HCT116 (cell line): ENCODE measurements around the gene GRIA4. TPM values are rescaled to one million over a fixed set of nuclear protein-coding genes. Genes with fewer than 3 reads are reported as not detected.

Source experiments
- ATAC-seq: fragments of 200-7000 bp; cut with Tn5 transposase; 2 replicates; pipeline ENCODE4 v1.9.1; 2020; ENCODE audit warnings: mild to moderate bottlenecking, moderate library complexity
- BruUV-seq: library from RNA; stranded (reverse); fragments of 400-500 nt; replicated peaks from 2 replicates; lab custom pipeline; 2021; lab: Mats Ljungman, UMichigan
- CTCF ChIA-PET: fragments of 300-600 bp; sonication (Branson Sonifier 250); formaldehyde crosslinking; loops from one replicate; lab custom pipeline; 2021; ENCODE audit warnings: antibody characterized with exemption; lab: Charles Lee
- POLR2A ChIA-PET: fragments of 300-600, 350-600 bp; sonication (Branson Sonifier 250); formaldehyde crosslinking; loops from one replicate; lab custom pipeline; 2021; ENCODE audit warnings: antibody characterized with exemption; lab: Charles Lee
- RAD21 ChIA-PET, 2 experiments: fragments of 300-600 bp; sonication (Branson Sonifier 250); formaldehyde crosslinking; loops; one replicate each; lab custom pipeline; 2023; ENCODE audit warnings: low total read pairs in 2 of 2; ENCODE audit not compliant: uncharacterized antibody in 2 of 2, unreplicated experiment in 2 of 2, low non-redundant PET in 1 of 2; lab: Charles Lee
- DNase-seq: peaks from one replicate; pipeline ENCODE4 v3.0.0-alpha.2; 2010; ENCODE audit warnings: low read depth, low spot score
- H2AFZ ChIP-seq: fragments of 200-600 bp; shearing (Covaris generic), sonication (generic); 2 replicates; pipeline ENCODE4 v1.6.1; 2017; ENCODE audit warnings: low read depth, mixed run types, mixed read lengths, antibody characterized with exemption, low read length; ENCODE audit not compliant: poor library complexity, severe bottlenecking
- H3K27ac ChIP-seq: 2 replicates; pipeline ENCODE4 v1.5.1; 2012; ENCODE audit warnings: low read depth, low read length
- H3K27me3 ChIP-seq: fragments of 200-600 bp; sonication (generic); 2 replicates; pipeline ENCODE4 v1.6.1; 2016; ENCODE audit warnings: mixed run types, low read length, mixed read lengths; ENCODE audit not compliant: insufficient read depth
- H3K36me3 ChIP-seq, 2 experiments: fragments of 200-500 bp in 1 of 2; fragments of 200-600 bp in 1 of 2; sonication (Bioruptor generic) in 1 of 2; sonication (generic) in 1 of 2; 2 replicates each; pipeline versions ENCODE4 v1.5.1 to v1.6.1; 2014 to 2016; ENCODE audit warnings: low read length in 2 of 2, inconsistent platforms in 1 of 2, mixed read lengths in 1 of 2, mixed run types in 1 of 2; ENCODE audit not compliant: insufficient read depth in 2 of 2, control insufficient read depth in 1 of 2
- H3K4me1 ChIP-seq, 2 experiments: fragments of 200-600 bp in 1 of 2; sonication (generic) in 1 of 2; 2 replicates each; pipeline versions ENCODE4 v1.5.1 to v1.6.1; 2012 to 2017; ENCODE audit warnings: low read length in 2 of 2, inconsistent platforms in 1 of 2, mild to moderate bottlenecking in 1 of 2, mixed read lengths in 1 of 2, mixed run types in 1 of 2, moderate library complexity in 1 of 2; ENCODE audit not compliant: insufficient read depth in 2 of 2, control insufficient read depth in 1 of 2
- H3K4me2 ChIP-seq: fragments of 200-600 bp; sonication (generic); 2 replicates; pipeline ENCODE4 v1.6.1; 2017; ENCODE audit warnings: mixed run types, low read length, mixed read lengths
- H3K4me3 ChIP-seq, 2 experiments: fragments of 200-600 bp in 1 of 2; sonication (generic) in 1 of 2; replicated peaks in 1 of 2; 2 replicates each; pipeline ENCODE4 v1.5.1; 2011 to 2016; ENCODE audit warnings: low read length in 2 of 2, control low read depth in 1 of 2, low read depth in 1 of 2, mild to moderate bottlenecking in 1 of 2, mixed read lengths in 1 of 2, mixed run types in 1 of 2
- H3K79me2 ChIP-seq: fragments of 200-600 bp; sonication (generic); 2 replicates; pipeline ENCODE4 v1.6.1; 2017; ENCODE audit warnings: mild to moderate bottlenecking, mixed run types, low read length, moderate library complexity, mixed read lengths; ENCODE audit not compliant: insufficient read depth
- H3K9ac ChIP-seq: fragments of 200-600 bp; sonication (generic); 2 replicates; pipeline ENCODE4 v1.6.1; 2016; ENCODE audit warnings: low read length, mixed read lengths
- H3K9me2 ChIP-seq: fragments of 200-600 bp; sonication (generic), shearing (Covaris generic); 2 replicates; pipeline ENCODE4 v1.6.1; 2017; ENCODE audit warnings: mixed run types, mild to moderate bottlenecking, moderate library complexity; ENCODE audit not compliant: insufficient read depth
- H3K9me3 ChIP-seq, 2 experiments: fragments of 200-500 bp in 1 of 2; fragments of 200-600 bp in 1 of 2; sonication (Bioruptor generic) in 1 of 2; sonication (generic) in 1 of 2; 2 replicates each; pipeline ENCODE4 v1.6.1; 2014 to 2017; ENCODE audit warnings: low read length in 2 of 2, mixed read lengths in 2 of 2, inconsistent platforms in 1 of 2, low read depth in 1 of 2, mild to moderate bottlenecking in 1 of 2, mixed run types in 1 of 2, moderate library complexity in 1 of 2; ENCODE audit not compliant: control insufficient read depth in 1 of 2, insufficient read depth in 1 of 2
- H4K20me1 ChIP-seq: fragments of 200-600 bp; sonication (generic), shearing (Covaris generic); 2 replicates; pipeline ENCODE4 v1.6.1; 2017; ENCODE audit warnings: mixed run types, mild to moderate bottlenecking, moderate library complexity; ENCODE audit not compliant: insufficient read depth
- CBX3 ChIP-seq: IDR thresholded peaks from 2 replicates; pipeline ENCODE4 v1.6.1; 2012; ENCODE audit warnings: low read depth
- CEBPB ChIP-seq: IDR thresholded peaks from 2 replicates; pipeline ENCODE4 v1.6.1; 2012; ENCODE audit warnings: low read depth
- EGR1 ChIP-seq: IDR thresholded peaks from 2 replicates; pipeline ENCODE4 v1.6.1; 2012; ENCODE audit warnings: low read depth
- ELF1 ChIP-seq: IDR thresholded peaks from 2 replicates; pipeline ENCODE4 v1.6.1; 2012; ENCODE audit warnings: low read depth, borderline replicate concordance
- EZH2 ChIP-seq: fragments of 200-600 bp; sonication (generic); IDR thresholded peaks from 2 replicates; pipeline ENCODE4 v1.6.1; 2017; ENCODE audit warnings: antibody characterized with exemption, mixed run types
- EZH2phosphoT487 ChIP-seq: fragments of 200-600 bp; IDR thresholded peaks from 2 replicates; pipeline ENCODE4 v1.6.1; 2018; ENCODE audit warnings: antibody characterized with exemption, borderline replicate concordance
- FOSL1 ChIP-seq: IDR thresholded peaks from 2 replicates; pipeline ENCODE4 v1.6.1; 2012; ENCODE audit warnings: low read depth
- JUND ChIP-seq: IDR thresholded peaks from 2 replicates; pipeline ENCODE4 v1.6.1; 2012
- POLR2A ChIP-seq: IDR thresholded peaks from 2 replicates; pipeline ENCODE4 v1.7.0; 2011; ENCODE audit warnings: borderline replicate concordance; ENCODE audit not compliant: insufficient read depth, insufficient read length; ENCODE audit errors: extremely low read depth
- SRF ChIP-seq: IDR thresholded peaks from 2 replicates; pipeline ENCODE4 v1.6.1; 2012; ENCODE audit warnings: low read depth
- TCF7L2 ChIP-seq: IDR thresholded peaks from 2 replicates; pipeline ENCODE4 v1.7.0; 2011; ENCODE audit warnings: borderline replicate concordance, inconsistent platforms; ENCODE audit not compliant: insufficient read depth, insufficient read length; ENCODE audit errors: extremely low read depth
- ZFX ChIP-seq: fragments of 450-650 bp; IDR thresholded peaks from 2 replicates; pipeline ENCODE4 v1.6.1; 2017
- ZNF274 ChIP-seq: fragments of 200-500 bp; sonication (Bioruptor generic); IDR thresholded peaks from 2 replicates; pipeline ENCODE4 v1.6.1; 2014; ENCODE audit warnings: mild to moderate bottlenecking, low read depth, low read length, inconsistent platforms
- intact Hi-C: fragments of 100-400 bp; cut with micrococcal nuclease; formaldehyde crosslinking; loops from 2 replicates; pipeline ENCODE4 v1.10.0; 2022
- total RNA-seq: library from RNA; stranded (reverse); gene quantifications from one replicate; pipeline ENCODE4 v1.2.1, GENCODE V29; 2021; ENCODE audit not compliant: unreplicated experiment
- TF ChIP-seq, protein P1 (sequence below): IDR thresholded peaks from 2 replicates; pipeline ENCODE4 v1.6.1; 2012
- TF ChIP-seq, protein P2 (sequence below): IDR thresholded peaks from 2 replicates; pipeline ENCODE4 v1.6.1; 2011; ENCODE audit warnings: mild to moderate bottlenecking, low read length, moderate library complexity; ENCODE audit not compliant: insufficient replicate concordance; ENCODE audit errors: extremely low read depth
- TF ChIP-seq, protein P3 (sequence below): IDR thresholded peaks from 2 replicates; pipeline ENCODE4 v1.6.1; 2012; ENCODE audit warnings: low read depth

Gene GRIA4
- total RNA-seq, 1 experiment from 2014 or later = not detected

DNA sequence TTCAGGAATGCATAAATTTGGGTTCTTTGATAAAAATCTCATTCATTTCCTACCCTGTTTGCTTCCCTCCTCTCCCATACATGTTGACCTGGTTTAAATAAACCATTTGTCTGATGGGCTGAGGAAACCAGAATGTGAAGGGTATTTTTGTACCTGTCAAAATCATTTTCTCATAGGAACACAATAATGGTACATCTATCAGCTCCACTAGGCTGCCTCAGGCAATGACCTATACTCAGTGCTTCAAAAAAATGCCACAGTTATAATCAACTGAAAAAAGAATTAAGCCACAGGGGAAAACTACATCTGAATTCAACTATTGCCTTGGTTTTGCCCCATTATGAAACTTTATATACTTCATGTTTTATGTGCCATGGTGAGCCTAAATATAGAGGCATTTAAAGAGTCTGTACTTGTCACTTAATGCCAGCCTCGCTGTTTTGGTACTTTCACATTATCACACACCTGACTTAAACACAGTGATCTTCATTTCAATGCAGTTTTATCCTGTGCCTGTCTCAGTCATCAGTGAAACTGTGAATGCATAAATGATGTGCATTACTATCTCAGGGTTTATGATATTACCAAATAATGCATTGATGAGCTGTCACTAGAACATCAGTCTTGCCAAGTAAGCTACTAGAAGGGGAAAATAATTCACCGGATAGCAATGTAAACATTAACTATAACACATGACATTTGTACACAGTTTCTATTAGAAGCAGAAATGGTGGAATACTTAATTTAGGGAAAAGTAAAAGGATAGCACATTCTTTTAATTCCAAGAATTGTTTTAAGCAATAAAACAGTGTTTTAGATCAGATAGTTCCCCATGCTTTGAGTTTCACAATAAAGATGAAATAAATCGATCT lies 319.4 kb downstream of the GRIA4 start:
- Histone ChIP-seq H3K79me2 (no peaks in the 10 kb centered on the region), H3K4me2 (no peak overlapping the region), H2AFZ (no peak overlapping the region), H3K9ac (no peak overlapping the region), H3K9me3 (no peaks in the 10 kb centered on the region), H3K4me1 (no peaks in the 10 kb centered on the region), H3K9me2 (no peaks in the 10 kb centered on the region), H3K36me3 (no peaks in the 10 kb centered on the region), H3K27ac (no peak overlapping the region)
- no TSS peak for BruUV-seq
- intact Hi-C loops = no loop called here
- ChIA-PET RAD21 (no interaction called here), POLR2A (no interaction called here)
- DNase-seq = no peak
- TF ChIP-seq CBX3 = no peak
- TF ChIP-seq ZNF274 = no peak
- TF ChIP-seq EGR1 = no peak
- TF ChIP-seq, protein P1, sequence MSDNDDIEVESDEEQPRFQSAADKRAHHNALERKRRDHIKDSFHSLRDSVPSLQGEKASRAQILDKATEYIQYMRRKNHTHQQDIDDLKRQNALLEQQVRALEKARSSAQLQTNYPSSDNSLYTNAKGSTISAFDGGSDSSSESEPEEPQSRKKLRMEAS = no peak
- TF ChIP-seq ZFX = no peak
- no peak for TF ChIP-seq CEBPB
- TF ChIP-seq EZH2 = no peak
- no peak for TF ChIP-seq ELF1
- TF ChIP-seq, protein P2, sequence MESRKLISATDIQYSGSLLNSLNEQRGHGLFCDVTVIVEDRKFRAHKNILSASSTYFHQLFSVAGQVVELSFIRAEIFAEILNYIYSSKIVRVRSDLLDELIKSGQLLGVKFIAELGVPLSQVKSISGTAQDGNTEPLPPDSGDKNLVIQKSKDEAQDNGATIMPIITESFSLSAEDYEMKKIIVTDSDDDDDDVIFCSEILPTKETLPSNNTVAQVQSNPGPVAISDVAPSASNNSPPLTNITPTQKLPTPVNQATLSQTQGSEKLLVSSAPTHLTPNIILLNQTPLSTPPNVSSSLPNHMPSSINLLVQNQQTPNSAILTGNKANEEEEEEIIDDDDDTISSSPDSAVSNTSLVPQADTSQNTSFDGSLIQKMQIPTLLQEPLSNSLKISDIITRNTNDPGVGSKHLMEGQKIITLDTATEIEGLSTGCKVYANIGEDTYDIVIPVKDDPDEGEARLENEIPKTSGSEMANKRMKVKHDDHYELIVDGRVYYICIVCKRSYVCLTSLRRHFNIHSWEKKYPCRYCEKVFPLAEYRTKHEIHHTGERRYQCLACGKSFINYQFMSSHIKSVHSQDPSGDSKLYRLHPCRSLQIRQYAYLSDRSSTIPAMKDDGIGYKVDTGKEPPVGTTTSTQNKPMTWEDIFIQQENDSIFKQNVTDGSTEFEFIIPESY = no peak
- no peak for TF ChIP-seq TCF7L2
- TF ChIP-seq, protein P3, sequence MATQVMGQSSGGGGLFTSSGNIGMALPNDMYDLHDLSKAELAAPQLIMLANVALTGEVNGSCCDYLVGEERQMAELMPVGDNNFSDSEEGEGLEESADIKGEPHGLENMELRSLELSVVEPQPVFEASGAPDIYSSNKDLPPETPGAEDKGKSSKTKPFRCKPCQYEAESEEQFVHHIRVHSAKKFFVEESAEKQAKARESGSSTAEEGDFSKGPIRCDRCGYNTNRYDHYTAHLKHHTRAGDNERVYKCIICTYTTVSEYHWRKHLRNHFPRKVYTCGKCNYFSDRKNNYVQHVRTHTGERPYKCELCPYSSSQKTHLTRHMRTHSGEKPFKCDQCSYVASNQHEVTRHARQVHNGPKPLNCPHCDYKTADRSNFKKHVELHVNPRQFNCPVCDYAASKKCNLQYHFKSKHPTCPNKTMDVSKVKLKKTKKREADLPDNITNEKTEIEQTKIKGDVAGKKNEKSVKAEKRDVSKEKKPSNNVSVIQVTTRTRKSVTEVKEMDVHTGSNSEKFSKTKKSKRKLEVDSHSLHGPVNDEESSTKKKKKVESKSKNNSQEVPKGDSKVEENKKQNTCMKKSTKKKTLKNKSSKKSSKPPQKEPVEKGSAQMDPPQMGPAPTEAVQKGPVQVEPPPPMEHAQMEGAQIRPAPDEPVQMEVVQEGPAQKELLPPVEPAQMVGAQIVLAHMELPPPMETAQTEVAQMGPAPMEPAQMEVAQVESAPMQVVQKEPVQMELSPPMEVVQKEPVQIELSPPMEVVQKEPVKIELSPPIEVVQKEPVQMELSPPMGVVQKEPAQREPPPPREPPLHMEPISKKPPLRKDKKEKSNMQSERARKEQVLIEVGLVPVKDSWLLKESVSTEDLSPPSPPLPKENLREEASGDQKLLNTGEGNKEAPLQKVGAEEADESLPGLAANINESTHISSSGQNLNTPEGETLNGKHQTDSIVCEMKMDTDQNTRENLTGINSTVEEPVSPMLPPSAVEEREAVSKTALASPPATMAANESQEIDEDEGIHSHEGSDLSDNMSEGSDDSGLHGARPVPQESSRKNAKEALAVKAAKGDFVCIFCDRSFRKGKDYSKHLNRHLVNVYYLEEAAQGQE = no peak
- no peak for TF ChIP-seq JUND
- no peak for TF ChIP-seq FOSL1
- no peak for TF ChIP-seq POLR2A
- TF ChIP-seq SRF = no peak
- no peak for TF ChIP-seq EZH2phosphoT487
- TF ChIP-seq, all 23 proteins: peak for 0
- no peaks in the 10 kb centered on the region for H4K20me1 ChIP-seq
- CTCF ChIA-PET = no interaction called here
- H3K4me3 ChIP-seq = no peak overlapping the region
- ATAC-seq = no peak
- H3K27me3 ChIP-seq = no peaks in the 10 kb centered on the region
